SK-N-SH treated with all-trans-retinoic acid at 6 μM for 48 hours (cell line): ENCODE results near the gene TTBK1.

Source experiments
- ARNTL ChIP-seq: fragments of 450-650 bp; formaldehyde crosslinking; IDR thresholded peaks from 2 replicates; pipeline ENCODE4 v1.5.0; 2020; ENCODE audit warnings: low read depth, mild to moderate bottlenecking, moderate library complexity, borderline replicate concordance
- CSRNP3 ChIP-seq: fragments of 250-450 bp; sonication (Bioruptor Pico); IDR thresholded peaks from 2 replicates; pipeline ENCODE4 v1.5.1; 2021; ENCODE audit warnings: mild to moderate bottlenecking, moderate library complexity
- ESRRG ChIP-seq: fragments of 250-450 bp; sonication (Bioruptor Pico); IDR thresholded peaks from 2 replicates; pipeline ENCODE4 v1.6.1; 2021; ENCODE audit warnings: mild to moderate bottlenecking
- OSR1 ChIP-seq: fragments of 250-450 bp; sonication (Bioruptor Pico); IDR thresholded peaks from 2 replicates; pipeline ENCODE4 v1.8.0; 2022; ENCODE audit warnings: moderate library complexity, mild to moderate bottlenecking, inconsistent platforms
- PATZ1 ChIP-seq: fragments of 250-450 bp; sonication (Bioruptor Pico); IDR thresholded peaks from 2 replicates; pipeline ENCODE4 v1.8.0; 2020; ENCODE audit warnings: mild to moderate bottlenecking, moderate library complexity, borderline replicate concordance
- PPARA ChIP-seq: fragments of 250-450 bp; sonication (Bioruptor Pico); IDR thresholded peaks from 2 replicates; pipeline ENCODE4 v1.5.0; 2020; ENCODE audit warnings: mild to moderate bottlenecking, borderline replicate concordance
- TCF4 ChIP-seq: fragments of 250-450 bp; sonication (Bioruptor Pico); IDR thresholded peaks from 2 replicates; pipeline ENCODE4 v1.8.0; 2021; ENCODE audit warnings: mild to moderate bottlenecking, moderate library complexity, borderline replicate concordance
- TSHZ2 ChIP-seq: fragments of 250-450 bp; sonication (Bioruptor Pico); IDR thresholded peaks from 2 replicates; pipeline ENCODE4 v1.5.0; 2020; ENCODE audit warnings: mild to moderate bottlenecking, moderate library complexity
- ZFP3 ChIP-seq: fragments of 250-450 bp; sonication (Bioruptor Pico); IDR thresholded peaks from 2 replicates; pipeline ENCODE4 v1.5.0; 2020; ENCODE audit warnings: mild to moderate bottlenecking, moderate library complexity
- ZFP30 ChIP-seq: fragments of 450-650 bp; formaldehyde crosslinking; IDR thresholded peaks from 2 replicates; pipeline ENCODE4 v1.5.0; 2022; ENCODE audit warnings: mild to moderate bottlenecking, moderate library complexity
- ZNF8 ChIP-seq: fragments of 450-650 bp; formaldehyde crosslinking; IDR thresholded peaks from 2 replicates; pipeline ENCODE4 v1.5.0; 2020; ENCODE audit warnings: mild to moderate bottlenecking, moderate library complexity
- TF ChIP-seq, protein P1 (sequence below): fragments of 250-450 bp; sonication (Bioruptor Pico); IDR thresholded peaks from 2 replicates; pipeline ENCODE4 v1.5.1; 2020; ENCODE audit warnings: low read depth, mild to moderate bottlenecking, moderate library complexity

- TF ChIP-seq TCF4 (CRISPR knock-in tag), result no peak
- no peak for TF ChIP-seq ZNF8 (CRISPR knock-in tag)
- TF ChIP-seq ZFP30 (CRISPR knock-in tag), result no peak
- TF ChIP-seq ARNTL (CRISPR knock-in tag), result no peak
- TF ChIP-seq ESRRG (CRISPR knock-in tag), result no peak
- TF ChIP-seq PATZ1 (CRISPR knock-in tag), result no peak
- TF ChIP-seq ZFP3 (CRISPR knock-in tag), result no peak
- TF ChIP-seq OSR1 (CRISPR knock-in tag), result no peak
- TF ChIP-seq CSRNP3 (CRISPR knock-in tag), result no peak
- TF ChIP-seq, protein P1, sequence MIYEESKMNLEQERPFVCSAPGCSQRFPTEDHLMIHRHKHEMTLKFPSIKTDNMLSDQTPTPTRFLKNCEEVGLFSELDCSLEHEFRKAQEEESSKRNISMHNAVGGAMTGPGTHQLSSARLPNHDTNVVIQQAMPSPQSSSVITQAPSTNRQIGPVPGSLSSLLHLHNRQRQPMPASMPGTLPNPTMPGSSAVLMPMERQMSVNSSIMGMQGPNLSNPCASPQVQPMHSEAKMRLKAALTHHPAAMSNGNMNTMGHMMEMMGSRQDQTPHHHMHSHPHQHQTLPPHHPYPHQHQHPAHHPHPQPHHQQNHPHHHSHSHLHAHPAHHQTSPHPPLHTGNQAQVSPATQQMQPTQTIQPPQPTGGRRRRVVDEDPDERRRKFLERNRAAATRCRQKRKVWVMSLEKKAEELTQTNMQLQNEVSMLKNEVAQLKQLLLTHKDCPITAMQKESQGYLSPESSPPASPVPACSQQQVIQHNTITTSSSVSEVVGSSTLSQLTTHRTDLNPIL (CRISPR knock-in tag), result no peak
- no peak for TF ChIP-seq PPARA (CRISPR knock-in tag)
- no peak for TF ChIP-seq TSHZ2 (CRISPR knock-in tag)
Observed at GRCh38 chr6:43325876-43326275, 82.6 kb downstream of the TTBK1 start.
